Retina (tissue), 1 donor: Measurements from ENCODE around the gene CABP1.

Source experiments
- DNase-seq: peaks from one replicate; pipeline ENCODE4 v3.0.0-alpha.2; 2016

The CABP1 gene

GRCh38 chr12:120698665-120699064, 58.2 kb downstream of the CABP1 start:
- no peak for DNase-seq

GRCh38 chr12:120699553-120699952, 59.1 kb downstream of the CABP1 start:
- no peak for DNase-seq

GRCh38 chr12:120700886-120701285, 60.5 kb downstream of the CABP1 start:
- DNase-seq = no peak

- DNase-seq = no peak
Observed at GRCh38 chr12:120702637-120703036, 62.2 kb downstream of the CABP1 start.

- no peak for DNase-seq
Observed at GRCh38 chr12:120703311-120703942, 63.0 kb downstream of the CABP1 start.

GRCh38 chr12:120705618-120706017, 65.2 kb downstream of the CABP1 start:
- DNase-seq = no peak

GRCh38 chr12:120706029-120706428, 65.6 kb downstream of the CABP1 start:
- DNase-seq = no peak

GRCh38 chr12:120708651-120709050, 68.2 kb downstream of the CABP1 start:
- peak; percentile 54 for DNase-seq

- peak; percentile 85 for DNase-seq
Observed at GRCh38 chr12:120710031-120710804, 69.8 kb downstream of the CABP1 start, which contains the start of gene UNC119B. TSS of gene UNC119B (plus strand) at chr12:120710458. CDS start at chr12:120710475, 17 bp downstream.

- DNase-seq = peak; percentile 47
Observed at GRCh38 chr12:120710805-120711296, 70.4 kb downstream of the CABP1 start.

GRCh38 chr12:120711411-120711810, 71.0 kb downstream of the CABP1 start:
- peak; percentile 18 for DNase-seq

GRCh38 chr12:120712610-120713009, 72.2 kb downstream of the CABP1 start:
- DNase-seq = no peak

GRCh38 chr12:120713861-120714482, 73.5 kb downstream of the CABP1 start:
- DNase-seq = peak; percentile 68
